GM19372 (cell line): ENCODE results near the gene DNAJC1.
"Not testable (repeated sequence)": the region's sequence is repeated elsewhere in the genome, so short reads cannot be mapped to it uniquely, and the experiment has no call there.

Experiments
- ATAC-seq: cut with Tn5 transposase; IDR thresholded peaks from one replicate; pipeline ENCODE4 v1.9.1; 2021; ENCODE audit warnings: mild to moderate bottlenecking, low read depth, moderate library complexity; ENCODE audit not compliant: unreplicated experiment

The DNAJC1 gene

GRCh38 chr10:21837487-21837886 lies 166.0 kb downstream of the DNAJC1 start:
- not testable (repeated sequence) for ATAC-seq

GRCh38 chr10:21834574-21834973 lies 169.0 kb downstream of the DNAJC1 start:
- ATAC-seq, result not testable (repeated sequence)

GRCh38 chr10:21832821-21833130 lies 170.8 kb downstream of the DNAJC1 start:
- ATAC-seq, result no peak

GRCh38 chr10:21831986-21832820 lies 171.3 kb downstream of the DNAJC1 start:
- ATAC-seq, result no peak

GRCh38 chr10:21830037-21830436 lies 173.5 kb downstream of the DNAJC1 start:
- ATAC-seq, result no peak

- no peak for ATAC-seq
Observed at GRCh38 chr10:21827308-21827707, 176.2 kb downstream of the DNAJC1 start.

GRCh38 chr10:21826725-21827124 lies 176.8 kb downstream of the DNAJC1 start:
- no peak for ATAC-seq

GRCh38 chr10:21825345-21825744 lies 178.2 kb downstream of the DNAJC1 start:
- ATAC-seq, result no peak

- ATAC-seq, result no peak
Observed at GRCh38 chr10:21824409-21824808, 179.1 kb downstream of the DNAJC1 start.

- no peak for ATAC-seq
Observed at GRCh38 chr10:21823617-21824016, 179.9 kb downstream of the DNAJC1 start.

GRCh38 chr10:21822273-21822672 lies 181.3 kb downstream of the DNAJC1 start:
- not testable (repeated sequence) for ATAC-seq

GRCh38 chr10:21820952-21821351 lies 182.6 kb downstream of the DNAJC1 start:
- ATAC-seq, result no peak

GRCh38 chr10:21818416-21818815 lies 185.1 kb downstream of the DNAJC1 start:
- not testable (repeated sequence) for ATAC-seq

- ATAC-seq, result no peak
Observed at GRCh38 chr10:21814866-21815265, 188.7 kb downstream of the DNAJC1 start.

GRCh38 chr10:21813946-21814345 lies 189.6 kb downstream of the DNAJC1 start:
- ATAC-seq, result no peak

GRCh38 chr10:21811245-21811585 lies 192.3 kb downstream of the DNAJC1 start:
- ATAC-seq, result no peak

GRCh38 chr10:21810582-21811244 lies 192.8 kb downstream of the DNAJC1 start:
- no peak for ATAC-seq

GRCh38 chr10:21808550-21808949 lies 195.0 kb downstream of the DNAJC1 start:
- no peak for ATAC-seq

GRCh38 chr10:21807180-21807579 lies 196.3 kb downstream of the DNAJC1 start:
- no peak for ATAC-seq

GRCh38 chr10:21803374-21803773 lies 200.2 kb downstream of the DNAJC1 start:
- no peak for ATAC-seq

GRCh38 chr10:21801609-21802008 lies 201.9 kb downstream of the DNAJC1 start:
- no peak for ATAC-seq
